GM19467 (cell line): ENCODE measurements around the gene NTPCR.
"Not testable (repeated sequence)": the region's sequence is repeated elsewhere in the genome, so short reads cannot be mapped to it uniquely, and the experiment has no call there.

Experiments
- ATAC-seq: cut with Tn5 transposase; IDR thresholded peaks from one replicate; pipeline ENCODE4 v1.9.1; 2021; ENCODE audit warnings: mild to moderate bottlenecking, moderate library complexity; ENCODE audit not compliant: unreplicated experiment

Gene NTPCR

GRCh38 chr1:232983375-232983774 is 33.0 kb downstream of the NTPCR start:
- no peak for ATAC-seq

GRCh38 chr1:232983817-232984567 is 33.6 kb downstream of the NTPCR start:
- ATAC-seq, result no peak

- ATAC-seq, result no peak
These were observed 34.4 kb downstream of the NTPCR start for GRCh38 chr1:232984577-232985425.

GRCh38 chr1:232985882-232986526 is 35.6 kb downstream of the NTPCR start:
- no peak for ATAC-seq

GRCh38 chr1:232986527-232986922 is 36.1 kb downstream of the NTPCR start:
- no peak for ATAC-seq

- no peak for ATAC-seq
These were observed 36.8 kb downstream of the NTPCR start for GRCh38 chr1:232987046-232987773.

- ATAC-seq, result no peak
These were observed 37.3 kb downstream of the NTPCR start for GRCh38 chr1:232987774-232988140.

GRCh38 chr1:232988572-232989040 is 38.2 kb downstream of the NTPCR start:
- ATAC-seq, result no peak

- ATAC-seq, result no peak
These were observed 40.0 kb downstream of the NTPCR start for GRCh38 chr1:232990176-232991128.

- no peak for ATAC-seq
These were observed 40.8 kb downstream of the NTPCR start for GRCh38 chr1:232991238-232991637.

GRCh38 chr1:232992227-232992626 is 41.8 kb downstream of the NTPCR start:
- ATAC-seq, result no peak

- no peak for ATAC-seq
These were observed 43.1 kb downstream of the NTPCR start for GRCh38 chr1:232993555-232993954.

GRCh38 chr1:232995189-232995588 is 44.8 kb downstream of the NTPCR start:
- ATAC-seq, result no peak

GRCh38 chr1:232996143-232996542 is 45.7 kb downstream of the NTPCR start:
- ATAC-seq, result no peak

GRCh38 chr1:232998138-232998537 is 47.7 kb downstream of the NTPCR start:
- ATAC-seq, result no peak

- no peak for ATAC-seq
These were observed 48.2 kb downstream of the NTPCR start for GRCh38 chr1:232998646-232999045.

- ATAC-seq, result no peak
These were observed 49.7 kb downstream of the NTPCR start for GRCh38 chr1:232999956-233000625.

GRCh38 chr1:233003638-233004037 is 53.2 kb downstream of the NTPCR start:
- ATAC-seq, result not testable (repeated sequence)

GRCh38 chr1:233004451-233004850 is 54.0 kb downstream of the NTPCR start:
- no peak for ATAC-seq
